SK-N-SH (cell line): Measurements from ENCODE around the gene IL16. TPM values are rescaled to one million over a fixed set of nuclear protein-coding genes. Genes with fewer than 3 reads are reported as not detected.

Source experiments
- CTCF ChIA-PET: fragments of 300-600, 350-600 bp; formaldehyde crosslinking; extraction: SDS; loops from one replicate; lab custom pipeline; 2021; lab: Yijun Ruan, JAX
- POLR2A ChIA-PET: fragments of 350-600 bp; sonication (Branson Sonifier 250); formaldehyde crosslinking; extraction: SDS; loops from one replicate; lab custom pipeline; 2020; ENCODE audit warnings: antibody characterized with exemption, inconsistent platforms; lab: Yijun Ruan, JAX
- DNase-seq: peaks from one replicate; pipeline ENCODE4 v3.0.0; 2012
- H2AFZ ChIP-seq: fragments of 200-600 bp; sonication (generic); 2 replicates; pipeline ENCODE4 v1.8.1; 2016; ENCODE audit warnings: antibody characterized with exemption, mild to moderate bottlenecking, low read depth
- H3F3A ChIP-seq: fragments of 200-600 bp; sonication (generic); replicated peaks from 2 replicates; pipeline ENCODE3; 2016; ENCODE audit warnings: antibody characterized with exemption, mild to moderate bottlenecking; ENCODE audit not compliant: insufficient read depth
- H3K27ac ChIP-seq, 2 experiments: fragments of 200-500 bp in 1 of 2; fragments of 200-600 bp in 1 of 2; sonication (Bioruptor generic) in 1 of 2; sonication (generic), shearing (Covaris generic) in 1 of 2; 2 replicates each; pipeline versions ENCODE4 v1.5.1 to v1.6.1; 2014 to 2016; ENCODE audit warnings: low read depth in 2 of 2, inconsistent platforms in 1 of 2, low read length in 1 of 2, mild to moderate bottlenecking in 1 of 2, mixed read lengths in 1 of 2
- H3K27me3 ChIP-seq: fragments of 200-600 bp; sonication (generic), shearing (Covaris generic); 2 replicates; pipeline ENCODE4 v1.6.1; 2016; ENCODE audit warnings: mixed run types; ENCODE audit not compliant: insufficient read depth
- H3K36me3 ChIP-seq, 2 experiments: fragments of 200-500 bp in 1 of 2; fragments of 200-600 bp in 1 of 2; sonication (Bioruptor generic) in 1 of 2; sonication (generic) in 1 of 2; replicated peaks in 1 of 2; 2 replicates each; pipeline versions ENCODE3 to v1.5.1; 2014 to 2016; ENCODE audit warnings: low read length in 1 of 2, mild to moderate bottlenecking in 1 of 2; ENCODE audit not compliant: insufficient read depth in 2 of 2, control insufficient read depth in 1 of 2
- H3K4me1 ChIP-seq, 2 experiments: fragments of 200-500 bp in 1 of 2; fragments of 200-600 bp in 1 of 2; sonication (Bioruptor generic) in 1 of 2; sonication (generic), shearing (Covaris generic) in 1 of 2; 2 replicates each; pipeline versions ENCODE4 v1.5.1 to v1.6.1; 2014 to 2016; ENCODE audit warnings: low read depth in 1 of 2, low read length in 1 of 2, mixed run types in 1 of 2; ENCODE audit not compliant: insufficient read depth in 2 of 2, control insufficient read depth in 1 of 2
- H3K4me2 ChIP-seq: fragments of 200-600 bp; sonication (generic), shearing (Covaris generic); 2 replicates; pipeline ENCODE4 v1.6.1; 2017; ENCODE audit warnings: mixed run types
- H3K4me3 ChIP-seq, 2 experiments: fragments of 200-500 bp in 1 of 2; fragments of 200-600 bp in 1 of 2; sonication (Bioruptor generic) in 1 of 2; sonication (generic), shearing (Covaris generic) in 1 of 2; 2 replicates each; pipeline versions ENCODE4 v1.5.1 to v1.8.1; 2014 to 2016; ENCODE audit warnings: low read depth in 2 of 2, inconsistent platforms in 1 of 2, low read length in 1 of 2, mild to moderate bottlenecking in 1 of 2, mixed read lengths in 1 of 2, moderate library complexity in 1 of 2
- H3K79me2 ChIP-seq: fragments of 200-600 bp; sonication (generic); 2 replicates; pipeline ENCODE4 v1.8.1; 2017; ENCODE audit warnings: mild to moderate bottlenecking; ENCODE audit not compliant: insufficient read depth
- H3K9ac ChIP-seq: fragments of 200-600 bp; sonication (generic); 2 replicates; pipeline ENCODE4 v1.6.1; 2017; ENCODE audit warnings: mixed run types
- H3K9me2 ChIP-seq: fragments of 200-600 bp; sonication (generic); 2 replicates; pipeline ENCODE4 v1.6.1; 2017; ENCODE audit warnings: mixed run types
- H3K9me3 ChIP-seq: fragments of 200-600 bp; sonication (generic); 2 replicates; pipeline ENCODE4 v1.6.1; 2017; ENCODE audit warnings: mixed run types, mild to moderate bottlenecking, moderate library complexity
- H4K20me1 ChIP-seq: fragments of 200-600 bp; sonication (generic); 2 replicates; pipeline ENCODE4 v1.6.1; 2017; ENCODE audit warnings: mild to moderate bottlenecking, mixed run types; ENCODE audit not compliant: insufficient read depth
- CHD2 ChIP-seq: fragments of 150-350 bp; IDR thresholded peaks from 2 replicates; pipeline ENCODE4 v1.6.1; 2018; ENCODE audit warnings: low read length; ENCODE audit not compliant: partially characterized antibody
- CTCF ChIP-seq: fragments of 200-600 bp; sonication (generic); IDR thresholded peaks from 2 replicates; pipeline ENCODE4 v1.6.1; 2017; ENCODE audit warnings: antibody characterized with exemption, mild to moderate bottlenecking, moderate library complexity
- ELF1 ChIP-seq: IDR thresholded peaks from 2 replicates; pipeline ENCODE4 v1.4.0; 2012
- EP300 ChIP-seq, 2 experiments: IDR thresholded peaks; 2 replicates each; pipeline versions ENCODE4 v1.4.0 to v1.6.1; 2012; ENCODE audit warnings: borderline replicate concordance in 1 of 2, low read depth in 1 of 2, low read length in 1 of 2
- FOSL2 ChIP-seq: IDR thresholded peaks from 2 replicates; pipeline ENCODE4 v1.4.0; 2012; ENCODE audit warnings: low read depth, mild to moderate bottlenecking, moderate library complexity, borderline replicate concordance
- FOXJ3 ChIP-seq: sonication (generic); formaldehyde crosslinking; IDR thresholded peaks from 2 replicates; pipeline ENCODE4 v1.5.1; 2020; ENCODE audit warnings: mild to moderate bottlenecking, missing genetic modification reagents
- GABPA ChIP-seq: IDR thresholded peaks from 2 replicates; pipeline ENCODE4 v1.4.0; 2012; ENCODE audit warnings: low read depth, mild to moderate bottlenecking
- IRF3 ChIP-seq: fragments of 150-350 bp; IDR thresholded peaks from 2 replicates; pipeline ENCODE4 v1.6.1; 2016; ENCODE audit warnings: mild to moderate bottlenecking, low read depth, low read length
- JUND ChIP-seq: IDR thresholded peaks from 2 replicates; pipeline ENCODE4 v1.4.0; 2012
- MXI1 ChIP-seq: IDR thresholded peaks from 2 replicates; pipeline ENCODE4 v1.6.1; 2012; ENCODE audit warnings: mild to moderate bottlenecking, low read depth, low read length, improper control_type of control experiment
- NRF1 ChIP-seq: IDR thresholded peaks from 2 replicates; pipeline ENCODE4 v1.6.1; 2012; ENCODE audit warnings: low read depth, mild to moderate bottlenecking, low read length
- RAD21 ChIP-seq: IDR thresholded peaks from 2 replicates; pipeline ENCODE4 v1.6.1; 2012; ENCODE audit warnings: mild to moderate bottlenecking, low read length
- RCOR1 ChIP-seq: fragments of 150-350 bp; IDR thresholded peaks from 2 replicates; pipeline ENCODE4 v1.6.1; 2017; ENCODE audit warnings: antibody characterized with exemption, low read length
- REST ChIP-seq: IDR thresholded peaks from 2 replicates; pipeline ENCODE4 v1.6.1; 2012; ENCODE audit warnings: mild to moderate bottlenecking, low read depth, low read length, moderate library complexity
- RXRA ChIP-seq: IDR thresholded peaks from 2 replicates; pipeline ENCODE4 v1.4.0; 2012; ENCODE audit warnings: low read depth, mild to moderate bottlenecking, borderline replicate concordance
- SIN3A ChIP-seq: IDR thresholded peaks from 2 replicates; pipeline ENCODE4 v1.6.1; 2012; ENCODE audit warnings: low read depth, mild to moderate bottlenecking, low read length, moderate library complexity, borderline replicate concordance
- TCF12 ChIP-seq: IDR thresholded peaks from 2 replicates; pipeline ENCODE4 v1.4.0; 2012
- WGBS: methylation state at CpG from one replicate; pipeline ENCODE4 v1.1.6; 2017; ENCODE audit warnings: low lambda C conversion rate; 5-methylcytosine and 5-hydroxymethylcytosine counted together
- polyA plus RNA-seq, 3 experiments: library from polyadenylated mRNA; depleted of rRNA; stranded (reverse); fragments of >200 nt; gene quantifications; 2 replicates each; pipeline ENCODE4 v1.2.3, GENCODE V29; 2012

IL16 gene
- polyA plus RNA-seq, 1 of the 3 experiments (the other 2 are of a cell fraction), result not detected

- Histone ChIP-seq H3K36me3 (no peaks in the 10 kb centered on the region), H3K9ac (no peak overlapping the region), H4K20me1 (no peaks in the 10 kb centered on the region), H3K4me3 (no peak overlapping the region), H2AFZ (no peak overlapping the region), H3K27me3 (no peaks in the 10 kb centered on the region), H3K4me2 (peak overlapping the region; percentile 44; the same call in 1 of the 2 replicates), H3K9me3 (no peaks in the 10 kb centered on the region), H3K79me2 (no peaks in the 10 kb centered on the region), H3K4me1 (peaks cover 0 to 14% of the 10 kb centered on the region in 2 experiments; a peak in 1 of 4 replicates), H3K9me2 (no peaks in the 10 kb centered on the region), H3F3A (peaks cover 9% of the 10 kb centered on the region), H3K27ac (peak overlapping the region in 1 of 2 experiments; percentile 80; a peak in 2 of 4 replicates)
- no peak for DNase-seq
- CTCF ChIA-PET, result no interaction called here
- POLR2A ChIA-PET, result no interaction called here
- 94% methylated on average over 5 of the region's 5 CpGs for WGBS
- TF ChIP-seq REST, result no peak
- TF ChIP-seq NRF1, result no peak
- no peak for TF ChIP-seq ELF1
- no peak for TF ChIP-seq RCOR1
- TF ChIP-seq SIN3A, result no peak
- no peak for TF ChIP-seq FOXJ3 (CRISPR knock-in tag)
- no peak for TF ChIP-seq GABPA
- TF ChIP-seq FOSL2, result no peak
- no peak for TF ChIP-seq CTCF
- TF ChIP-seq RAD21, result no peak
- TF ChIP-seq CHD2, result no peak
Observed at GRCh38 chr15:81313686-81314085, 117.0 kb downstream of the IL16 start.

- Histone ChIP-seq H3K9me2 (no peaks in the 10 kb centered on the region), H3K9me3 (no peaks in the 10 kb centered on the region), H3F3A (peaks cover 9% of the 10 kb centered on the region), H3K4me1 (peaks cover 0 to 14% of the 10 kb centered on the region in 2 experiments; a peak in 1 of 4 replicates), H4K20me1 (no peaks in the 10 kb centered on the region), H3K4me3 (no peak overlapping the region), H3K79me2 (no peaks in the 10 kb centered on the region), H3K4me2 (no peak overlapping the region), H3K9ac (no peak overlapping the region), H3K36me3 (no peaks in the 10 kb centered on the region), H3K27ac (no peak overlapping the region), H2AFZ (no peak overlapping the region), H3K27me3 (no peaks in the 10 kb centered on the region)
- WGBS, result 75% methylated on average over 4 of the region's 5 CpGs
- no peak for DNase-seq
- POLR2A ChIA-PET, result no interaction called here
- CTCF ChIA-PET, result no interaction called here
- TF ChIP-seq SIN3A (no peak), REST (no peak), GABPA (no peak), FOXJ3 (CRISPR knock-in tag) (no peak), JUND (no peak), MXI1 (no peak), TCF12 (no peak), EP300 (IDR thresholded peaks at IDR 0.05; ENCODE audit: borderline replicate concordance in 1 of 2, low read depth in 1 of 2, low read length in 1 of 2) (no peak), NRF1 (no peak), FOSL2 (no peak), IRF3 (no peak), RXRA (no peak)
Observed at GRCh38 chr15:81314378-81314777, 117.7 kb downstream of the IL16 start.
